Measurements from ENCODE around the gene FZD10. TPM values are rescaled to one million over a fixed set of nuclear protein-coding genes. Genes with fewer than 3 reads are reported as not detected.

Gene FZD10
- total RNA-seq, 1 donor = under 0.01 TPM

DNA sequence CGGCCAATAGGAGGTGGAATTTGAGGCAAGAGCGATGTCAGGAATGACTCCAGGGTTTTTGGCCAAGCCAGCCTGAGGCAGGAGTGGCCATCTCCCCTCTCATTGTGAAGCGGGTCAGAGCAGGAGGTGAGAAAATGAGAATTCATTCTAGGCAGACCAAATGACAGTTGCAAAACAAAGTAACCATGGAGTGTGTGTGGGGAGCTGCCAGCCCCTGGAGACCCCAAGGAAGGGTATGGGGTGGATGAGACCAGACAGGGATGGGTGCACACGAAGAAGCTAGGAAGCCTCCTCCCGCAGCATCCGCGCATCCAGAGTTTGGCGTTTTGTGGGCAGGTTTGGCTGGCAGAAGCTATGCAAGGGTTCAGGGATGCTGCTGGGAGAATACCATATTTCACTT is 38.8 kb downstream of the FZD10 start:
- DNase-seq (ENCODE audit: low read depth in 2 of 3, low spot score in 2 of 3) = no peak

DNA sequence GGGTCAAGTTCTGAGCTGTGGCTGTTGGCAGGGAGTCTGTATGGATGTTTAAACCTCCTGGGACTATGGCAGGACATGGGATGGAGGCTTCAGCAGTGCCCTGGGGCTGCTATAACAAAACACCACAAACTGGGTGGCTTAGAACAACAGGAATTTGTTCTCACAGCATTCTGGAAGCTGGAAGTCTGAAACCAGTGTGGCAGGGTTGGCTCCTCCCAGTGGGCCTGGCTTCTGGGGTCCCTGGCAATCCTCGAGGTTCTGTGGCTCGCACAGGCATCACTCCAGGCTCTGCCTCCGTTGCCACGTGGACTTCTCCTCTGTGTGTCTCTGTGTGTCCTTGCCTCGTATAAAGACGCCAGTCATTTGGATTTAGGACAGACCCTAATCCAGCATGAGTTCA is 39.9 kb downstream of the FZD10 start:
- no peak for DNase-seq (ENCODE audit: low read depth in 2 of 3, low spot score in 2 of 3)

DNA sequence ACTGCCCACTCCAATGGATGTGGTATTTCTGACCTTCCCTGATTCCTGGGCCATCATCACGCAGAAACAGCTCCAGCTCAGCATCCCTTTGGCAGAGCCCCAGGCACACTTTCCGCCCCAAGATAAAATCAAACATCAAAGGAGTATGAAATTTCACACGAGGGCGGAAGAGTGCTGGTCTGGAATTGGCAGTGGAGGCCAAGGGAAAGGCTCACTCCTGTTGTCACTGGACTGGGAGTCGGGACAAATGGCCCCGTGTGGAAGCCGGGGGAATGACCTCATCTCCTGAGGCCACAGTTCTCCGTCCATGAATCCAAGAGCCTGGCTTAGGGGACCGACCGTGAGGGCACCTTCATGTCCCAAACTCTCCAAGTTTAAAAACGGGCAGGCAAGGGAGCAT is 40.9 kb downstream of the FZD10 start:
- DNase-seq (ENCODE audit: low read depth in 2 of 3, low spot score in 2 of 3) = no peak

DNA sequence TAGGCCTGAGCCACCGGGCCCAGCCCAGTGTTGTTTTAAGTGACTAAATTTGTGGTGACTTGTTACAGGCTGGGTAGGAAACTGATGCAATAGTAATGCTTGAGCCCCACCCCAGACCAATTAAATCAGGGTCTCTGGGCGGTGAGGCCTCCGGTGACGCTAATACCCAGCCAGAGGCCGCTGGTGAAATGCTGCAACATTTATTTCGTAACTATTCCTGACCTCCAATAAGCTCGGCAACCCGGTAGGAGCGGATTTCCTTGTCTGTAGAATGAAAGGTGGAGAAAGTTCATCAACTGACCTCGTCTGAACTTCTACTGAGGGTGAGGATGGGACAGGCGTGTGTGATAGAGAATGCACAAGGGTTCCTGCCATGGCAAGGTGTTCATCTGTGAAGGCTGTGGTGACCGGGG is 42.3 kb downstream of the FZD10 start:
- DNase-seq (ENCODE audit: low read depth in 2 of 3, low spot score in 2 of 3) = no peak

DNA sequence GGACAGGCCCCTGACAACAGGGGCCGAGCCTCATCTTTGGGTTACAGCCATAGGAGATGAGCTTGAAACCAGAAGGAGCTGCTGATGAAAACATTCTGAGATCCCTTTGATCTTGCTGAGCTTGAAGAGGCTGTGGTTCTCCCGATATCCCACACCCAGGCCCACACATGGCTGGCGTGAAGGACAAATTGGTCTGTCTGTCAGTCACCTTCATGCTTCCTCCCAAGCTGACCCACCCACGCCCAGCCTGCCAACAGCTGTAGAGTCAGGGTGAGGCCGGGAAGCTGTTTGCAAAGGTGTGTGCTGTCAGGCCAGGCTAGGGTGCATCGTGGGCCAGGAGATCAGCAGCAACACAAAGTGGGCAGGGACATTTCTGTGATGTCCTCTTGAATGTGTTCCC is 43.2 kb downstream of the FZD10 start:
- no peak for DNase-seq (ENCODE audit: low read depth in 2 of 3, low spot score in 2 of 3)

DNA sequence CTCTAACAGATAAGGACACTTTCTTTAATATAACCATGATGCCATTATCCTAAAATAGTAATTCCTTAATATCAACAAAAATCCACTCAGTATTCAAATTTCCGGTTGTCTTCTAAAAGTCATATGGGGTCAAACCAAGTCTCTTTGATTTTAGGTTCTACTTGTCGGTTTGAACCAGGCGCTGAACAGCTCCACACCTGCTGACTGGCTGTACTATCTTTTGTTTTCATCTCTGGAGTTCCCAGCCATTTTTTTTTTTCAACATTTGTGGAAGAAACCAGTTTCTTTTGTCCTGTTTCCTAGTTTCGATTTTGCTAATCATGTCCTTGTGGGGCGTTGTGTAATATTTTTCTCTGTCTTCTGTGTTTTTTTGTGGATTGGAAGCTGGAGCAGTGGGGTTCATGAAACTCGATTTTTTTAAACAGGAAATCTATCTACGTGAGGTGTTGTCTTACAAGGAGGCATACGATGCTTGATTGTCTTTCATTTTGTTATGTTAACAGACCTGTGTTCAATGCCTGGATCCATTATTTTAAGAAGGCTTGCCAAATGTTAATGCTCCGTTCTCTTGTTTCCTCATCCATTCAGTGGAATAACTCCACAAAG is 50.2 kb downstream of the FZD10 start:
- DNase-seq (ENCODE audit: low read depth in 2 of 3, low spot score in 2 of 3) = no peak

DNA sequence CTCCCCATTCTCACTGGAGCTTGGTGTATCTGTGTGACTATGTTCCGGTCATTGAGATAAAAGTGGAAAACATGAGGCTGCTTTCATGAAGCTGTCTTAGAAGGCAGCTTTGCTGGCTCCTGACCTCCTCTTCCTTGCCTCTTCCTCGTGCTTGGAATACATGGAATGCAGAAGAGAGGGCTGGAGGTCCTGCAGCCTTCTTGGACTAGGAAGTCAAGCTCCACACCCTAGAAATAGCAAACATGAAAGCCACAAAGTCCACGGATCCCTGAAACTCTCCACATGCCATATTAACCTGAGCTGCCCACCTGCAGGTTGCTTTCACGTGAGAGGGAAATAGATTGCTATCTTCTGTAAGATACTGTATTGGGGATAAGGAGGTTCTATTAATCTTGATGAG is 51.0 kb downstream of the FZD10 start:
- no peak for DNase-seq (ENCODE audit: low read depth in 2 of 3, low spot score in 2 of 3)

DNA sequence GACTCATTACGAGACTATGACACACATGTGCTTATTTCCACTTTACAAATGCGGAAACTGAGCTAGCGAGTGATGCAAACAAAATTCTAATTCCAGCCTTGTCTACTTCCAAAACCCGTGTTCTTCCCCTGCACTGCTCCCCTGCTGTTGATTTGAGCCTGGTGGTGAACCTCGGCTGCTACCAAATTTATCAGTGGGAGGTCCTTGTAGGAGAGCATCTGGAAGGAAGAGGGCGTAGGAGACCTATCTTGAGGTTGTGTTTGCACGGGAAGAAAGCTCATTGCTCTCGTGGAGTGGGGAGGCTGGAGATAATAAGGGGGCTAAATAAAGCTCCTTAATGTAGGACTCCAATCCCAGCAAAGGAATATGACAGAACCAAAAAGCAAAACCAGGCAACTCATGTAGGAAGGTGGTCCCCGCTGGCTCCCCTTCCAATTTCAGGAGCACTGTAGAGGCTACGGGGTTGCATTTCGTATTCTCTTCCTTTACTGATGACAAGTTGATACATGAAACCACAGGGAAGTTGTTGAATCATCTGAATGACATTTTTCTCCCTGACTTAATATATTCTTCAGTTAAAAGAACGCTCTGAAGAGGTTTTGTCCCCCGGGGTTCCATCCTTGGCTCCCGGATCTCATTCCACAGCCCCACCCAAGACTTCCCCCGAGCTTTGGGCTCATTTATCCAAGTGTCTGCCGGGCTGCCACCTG is 52.6 kb downstream of the FZD10 start:
- DNase-seq (ENCODE audit: low read depth in 2 of 3, low spot score in 2 of 3) = no peak

Other genes with a start within 250 kb of the FZD10 start
- gene PIWIL1, start 175.4 kb downstream of the FZD10 start, total RNA-seq = not detected

Measured in hematopoietic multipotent progenitor cell (in vitro differentiated cells).